ENCODE data around the gene POGLUT3.
A peak's percentile ranks its signal among the peaks of the same experiment; 100 is the strongest.

Gene POGLUT3, protein sequence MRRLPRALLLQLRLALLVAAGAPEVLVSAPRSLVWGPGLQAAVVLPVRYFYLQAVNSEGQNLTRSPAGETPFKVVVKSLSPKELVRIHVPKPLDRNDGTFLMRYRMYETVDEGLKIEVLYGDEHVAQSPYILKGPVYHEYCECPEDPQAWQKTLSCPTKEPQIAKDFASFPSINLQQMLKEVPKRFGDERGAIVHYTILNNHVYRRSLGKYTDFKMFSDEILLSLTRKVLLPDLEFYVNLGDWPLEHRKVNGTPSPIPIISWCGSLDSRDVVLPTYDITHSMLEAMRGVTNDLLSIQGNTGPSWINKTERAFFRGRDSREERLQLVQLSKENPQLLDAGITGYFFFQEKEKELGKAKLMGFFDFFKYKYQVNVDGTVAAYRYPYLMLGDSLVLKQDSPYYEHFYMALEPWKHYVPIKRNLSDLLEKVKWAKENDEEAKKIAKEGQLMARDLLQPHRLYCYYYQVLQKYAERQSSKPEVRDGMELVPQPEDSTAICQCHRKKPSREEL

DNA sequence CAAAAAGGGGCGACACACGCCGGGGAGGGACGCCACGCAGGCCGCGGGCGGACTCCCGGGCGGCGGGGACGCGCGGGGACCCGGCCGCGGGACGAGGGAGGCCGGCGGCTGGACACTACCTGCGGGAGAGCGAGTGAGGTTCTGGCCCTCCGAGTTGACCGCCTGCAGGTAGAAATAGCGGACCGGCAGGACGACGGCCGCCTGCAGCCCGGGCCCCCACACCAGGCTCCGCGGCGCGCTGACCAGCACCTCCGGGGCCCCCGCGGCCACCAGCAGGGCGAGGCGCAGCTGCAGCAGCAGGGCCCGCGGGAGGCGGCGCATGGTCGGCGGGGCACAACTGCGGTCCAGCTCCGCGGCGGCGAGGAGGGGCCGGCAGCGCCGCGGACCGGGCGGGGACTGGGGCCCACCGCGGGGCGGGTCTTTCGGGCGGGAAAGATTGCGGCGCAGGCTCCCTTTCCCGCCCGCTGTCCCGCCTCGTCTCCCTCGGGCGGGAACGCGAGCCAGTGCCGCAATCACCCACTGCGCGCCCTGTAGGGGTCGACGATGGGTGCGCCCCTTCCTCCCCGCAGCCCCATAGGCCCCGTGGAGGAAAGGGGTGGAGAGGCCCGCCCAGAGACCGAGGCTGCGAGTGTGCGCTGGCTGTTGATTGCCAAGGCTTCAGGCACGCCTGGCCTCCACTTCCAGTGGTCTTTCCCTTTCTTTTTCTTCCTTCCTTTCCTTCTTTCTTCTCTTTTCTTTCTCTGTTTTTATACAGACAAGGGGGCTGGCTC, at the start of gene POGLUT3:
POGLUT3 (minus strand) TSS at position 339 of the 770 bp plus-strand sequence; CDS start at position 321, 18 bp downstream.
- DNase-seq = peak; percentile 60 to 70

DNA sequence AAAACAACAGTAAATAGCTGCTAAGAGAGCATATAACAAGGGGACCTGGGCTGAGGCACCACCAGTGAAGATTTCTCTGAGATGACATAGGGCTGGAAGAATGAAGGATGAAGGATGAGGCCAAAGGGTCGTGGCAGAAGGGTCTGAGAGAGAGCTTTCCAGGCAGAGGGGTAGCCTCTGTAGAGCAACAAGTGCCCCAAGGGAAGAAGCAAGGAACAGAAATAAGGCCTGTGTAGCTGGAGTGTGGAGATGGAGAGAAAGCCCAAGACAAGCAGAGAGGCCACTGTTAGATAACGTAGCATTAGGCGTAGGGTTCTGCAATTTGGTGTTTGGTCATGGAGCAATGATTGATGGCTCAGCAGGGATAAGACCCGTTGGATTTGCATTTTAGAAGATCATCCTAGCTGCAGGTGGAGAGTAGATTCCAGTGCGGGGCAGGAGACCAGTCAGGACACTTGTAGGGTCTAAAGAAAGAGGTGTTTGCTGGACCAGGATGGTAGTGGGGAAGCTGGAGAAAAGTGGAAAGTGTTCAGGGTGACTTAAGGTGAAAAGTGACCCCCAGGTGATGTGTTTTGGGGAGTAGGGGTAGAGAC, 47.8 kb upstream of the POGLUT3 start:
- no peak for DNase-seq

DNA sequence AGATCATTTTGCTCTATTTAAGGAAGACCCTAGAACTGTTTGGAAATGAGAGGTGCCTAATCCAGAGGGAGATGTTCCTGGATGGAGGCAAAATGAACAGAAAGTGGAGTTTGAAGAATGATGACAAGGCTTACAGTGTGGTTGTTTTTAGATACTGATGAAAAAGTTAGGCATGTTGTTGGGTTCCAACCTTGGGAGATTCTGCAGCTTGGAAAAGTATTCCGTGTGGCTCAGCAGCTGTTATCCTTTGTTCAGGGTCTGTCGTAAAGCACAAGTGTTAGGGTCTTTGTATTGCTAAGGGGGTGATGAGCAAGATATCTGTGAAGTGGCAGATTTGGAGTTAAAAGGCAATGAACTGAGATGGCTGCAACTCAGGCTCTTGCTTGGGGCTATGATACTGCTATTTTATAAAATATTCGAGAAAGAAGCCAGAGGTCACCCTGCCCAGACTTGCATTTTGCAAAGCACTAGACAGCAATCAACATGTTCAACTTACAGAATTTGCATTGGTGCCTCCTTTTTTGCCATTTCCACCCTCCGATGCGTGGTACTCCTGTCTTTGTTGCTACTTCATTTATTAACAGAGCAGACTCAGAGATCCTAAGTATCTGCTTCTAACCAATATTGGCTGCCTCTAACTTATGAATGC, 45.3 kb upstream of the POGLUT3 start:
- no peak for DNase-seq

DNA sequence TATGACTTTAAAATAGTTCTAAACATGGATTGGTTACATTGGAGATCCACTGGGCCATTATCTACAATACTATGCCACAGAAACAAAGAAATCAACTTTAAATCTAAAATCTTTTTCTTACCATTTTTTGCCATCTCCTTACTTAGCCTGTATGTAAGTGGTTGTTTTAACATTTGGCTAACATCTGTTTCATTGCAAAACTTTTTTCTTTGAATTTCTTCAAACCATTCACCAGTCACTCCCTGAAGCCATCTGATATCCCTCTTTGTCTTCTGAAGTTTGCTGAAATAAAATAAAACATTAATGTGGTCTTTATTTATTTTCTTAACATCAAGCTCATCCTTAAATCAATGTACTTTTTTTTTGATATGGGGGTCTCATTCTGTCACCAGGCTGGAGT, 43.3 kb upstream of the POGLUT3 start:
- no peak for DNase-seq

DNA sequence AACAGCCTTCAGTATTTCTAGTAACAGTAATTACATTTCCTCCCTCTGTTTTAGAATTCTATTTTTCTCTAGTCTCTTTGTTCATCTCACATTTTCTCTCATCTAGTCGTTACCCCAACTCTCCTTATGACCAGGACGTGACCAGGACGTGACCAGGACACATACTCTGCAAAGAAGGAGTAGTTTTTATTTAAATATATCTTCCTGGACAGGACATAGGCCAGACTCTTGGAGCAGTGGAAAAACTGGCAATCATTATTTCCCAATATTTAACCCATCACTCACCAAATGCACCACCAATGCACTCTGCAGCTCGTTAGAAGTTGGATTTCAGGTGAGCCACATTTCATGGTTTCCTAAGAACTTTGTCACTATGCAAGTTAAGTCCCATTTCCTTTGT, 40.3 kb upstream of the POGLUT3 start:
- no peak for DNase-seq

DNA sequence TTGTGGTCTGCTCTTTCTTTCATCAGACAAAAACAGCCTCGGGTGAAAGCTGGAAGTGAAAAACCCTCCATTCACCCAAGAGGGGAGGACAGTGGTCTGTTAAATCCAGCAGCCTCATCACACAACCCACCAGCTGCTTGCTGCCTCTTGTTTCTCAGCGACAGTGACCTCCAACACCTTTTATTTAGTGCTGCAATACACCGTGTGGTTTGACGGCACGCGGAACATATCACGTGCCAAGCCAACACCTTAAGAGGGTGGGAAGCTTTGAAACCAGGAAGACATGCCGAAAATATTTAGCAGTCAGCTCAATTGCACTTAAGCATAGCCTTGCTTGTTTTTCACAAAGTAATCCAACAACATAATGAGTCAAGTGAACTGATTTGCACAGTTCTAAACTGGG, 39.8 kb upstream of the POGLUT3 start:
- peak in 1 of 2 experiments; percentile 5 for DNase-seq

DNA sequence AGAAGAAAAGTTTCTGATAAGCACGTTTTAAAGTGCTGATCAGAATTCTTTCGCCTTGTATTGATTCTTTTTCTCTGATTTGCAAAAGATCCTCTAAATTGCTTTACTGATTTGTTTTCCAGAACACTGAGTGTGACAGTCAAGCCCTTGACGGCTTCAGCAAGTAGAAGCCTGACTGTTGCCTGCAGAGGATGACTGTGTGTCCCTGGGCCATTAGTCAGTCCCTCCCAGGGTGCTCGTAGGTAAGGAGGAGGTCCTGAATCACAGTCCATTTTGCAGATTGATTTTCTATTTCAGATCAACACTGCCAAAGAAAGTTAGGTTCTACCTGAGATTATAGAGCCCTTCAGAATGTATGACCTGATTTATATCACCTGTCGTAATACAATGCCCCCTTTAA, 38.6 kb upstream of the POGLUT3 start:
- DNase-seq = no peak

DNA sequence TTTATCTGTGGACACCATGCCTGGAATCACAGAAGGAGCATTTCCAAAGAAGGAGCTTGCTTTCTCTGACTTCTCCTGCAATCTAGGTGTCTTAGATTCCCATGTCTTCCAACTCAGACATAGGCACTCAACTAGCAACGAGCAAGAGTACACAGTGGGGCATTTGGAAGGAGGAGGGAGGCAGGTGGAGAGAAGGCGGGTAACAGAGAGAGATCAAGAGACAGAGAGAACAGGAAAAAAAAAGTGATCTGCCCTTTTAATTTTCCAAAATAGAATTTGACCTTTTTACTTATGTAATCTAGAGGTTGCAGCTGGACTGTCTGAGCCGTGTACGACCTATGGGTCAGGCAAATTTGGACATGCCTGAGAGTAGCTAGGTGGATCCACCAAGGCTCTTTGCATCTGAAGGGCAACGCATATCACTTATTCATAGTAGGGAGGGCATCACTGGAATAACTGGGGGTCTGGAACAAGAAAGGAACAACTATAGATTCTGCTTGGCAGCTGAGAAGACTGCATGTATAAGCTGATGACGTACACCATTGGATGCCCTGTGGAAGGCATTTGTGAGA, 37.3 kb upstream of the POGLUT3 start:
- no peak for DNase-seq

DNA sequence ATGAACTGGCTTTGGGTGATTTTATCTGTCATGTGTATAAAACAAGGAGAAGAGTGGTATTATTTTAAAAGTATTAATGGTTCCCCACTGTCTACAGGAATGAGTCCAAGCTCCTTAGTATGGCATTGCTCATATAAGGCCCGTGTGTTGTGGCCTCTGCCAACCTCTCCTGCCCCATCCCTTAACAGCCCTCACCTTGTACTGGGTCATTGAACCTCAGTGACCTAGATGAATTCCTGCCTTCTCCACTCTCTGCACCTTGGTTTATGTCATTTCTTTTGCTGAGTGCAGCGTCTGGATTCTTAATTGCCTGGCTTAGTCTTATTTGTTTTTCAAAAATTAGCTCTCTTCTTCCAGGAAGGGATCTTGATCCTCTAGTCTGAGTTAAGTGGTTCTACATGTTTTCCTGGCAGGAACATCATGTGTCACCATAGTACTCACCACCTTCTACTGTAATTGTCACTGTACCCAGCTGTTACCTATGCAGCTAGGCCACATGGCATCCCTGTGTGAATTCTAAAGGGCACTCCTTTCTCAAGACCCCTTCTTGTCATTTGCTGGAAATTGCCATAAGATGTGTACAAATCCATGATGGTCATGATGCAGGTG, 36.2 kb upstream of the POGLUT3 start:
- DNase-seq = no peak

DNA sequence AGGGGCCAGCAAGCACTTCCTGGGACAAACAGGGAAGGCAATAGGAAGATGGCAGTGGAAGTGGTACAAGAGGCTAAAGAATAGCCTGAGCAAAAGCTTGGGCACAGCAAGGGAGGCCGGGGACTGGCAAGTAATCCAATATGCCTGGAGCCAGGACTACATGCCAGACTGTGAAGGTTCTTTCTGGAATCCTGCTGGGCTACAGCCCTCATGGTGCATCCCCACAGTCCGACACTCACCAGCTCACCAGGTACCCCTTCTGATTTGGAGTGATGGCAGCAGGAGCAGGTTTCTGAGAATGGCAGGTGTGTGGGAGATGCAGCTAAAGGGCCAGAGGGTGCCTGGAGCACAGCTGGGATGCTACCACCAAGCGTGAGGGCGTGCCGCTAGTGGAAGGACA, 32.2 kb upstream of the POGLUT3 start:
- DNase-seq = no peak

DNA sequence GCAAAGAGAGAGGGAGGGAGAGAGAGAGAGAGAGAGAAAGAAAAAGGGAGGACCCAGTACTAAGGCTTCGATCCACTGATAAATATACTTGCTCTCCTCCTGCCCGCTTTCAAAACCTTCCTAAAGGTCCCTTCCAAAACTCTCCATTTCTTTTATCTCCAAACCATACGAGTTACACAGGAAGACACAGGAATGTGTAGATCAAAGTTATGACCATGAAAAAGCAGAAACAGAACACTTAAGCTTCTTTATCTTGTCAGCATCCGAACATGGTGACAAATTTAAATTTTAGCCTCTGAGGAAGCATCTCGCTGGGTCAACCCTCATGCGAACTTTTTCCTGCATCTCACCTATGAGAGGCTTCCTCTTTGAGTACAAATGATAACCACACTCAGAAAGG, 29.2 kb upstream of the POGLUT3 start:
- no peak for DNase-seq

DNA sequence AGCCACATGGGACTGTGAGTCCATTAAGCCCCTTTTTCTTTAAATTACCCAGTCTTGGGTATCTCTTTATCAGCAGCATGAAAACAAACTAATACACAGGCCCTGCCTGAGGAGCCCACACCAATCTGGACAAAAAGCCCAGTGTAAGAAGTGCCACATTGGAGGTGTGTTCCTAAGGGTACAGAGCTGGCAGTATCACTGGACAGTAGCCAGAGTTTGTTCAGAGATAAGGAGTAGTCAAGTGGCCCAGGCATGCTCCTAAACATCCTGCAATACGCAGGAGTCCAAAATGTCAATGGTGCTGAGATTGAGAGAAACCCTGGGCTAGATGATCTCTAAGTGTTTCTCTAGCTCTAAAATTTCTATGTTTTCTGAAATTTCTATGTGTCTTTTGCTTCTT, 27.0 kb upstream of the POGLUT3 start:
- DNase-seq = no peak

DNA sequence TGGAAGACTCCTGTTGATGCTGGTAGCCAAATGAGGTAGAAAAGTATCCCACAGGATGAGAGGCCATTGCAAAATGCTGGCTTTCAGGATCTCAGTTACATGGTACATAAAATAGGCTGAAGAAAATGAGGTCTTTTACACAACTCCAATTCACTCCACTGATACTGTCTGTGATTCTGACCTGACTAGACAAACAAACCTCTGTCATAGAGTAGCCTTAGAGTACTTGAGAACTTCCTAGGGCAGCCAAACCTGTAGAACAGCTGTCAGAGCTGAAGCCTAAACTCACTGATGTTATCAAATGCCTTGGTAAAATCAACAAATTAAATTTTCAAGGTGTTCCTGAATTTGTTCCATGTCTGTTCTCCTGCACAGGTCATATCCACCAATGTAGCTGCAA, 26.2 kb upstream of the POGLUT3 start:
- no peak for DNase-seq

DNA sequence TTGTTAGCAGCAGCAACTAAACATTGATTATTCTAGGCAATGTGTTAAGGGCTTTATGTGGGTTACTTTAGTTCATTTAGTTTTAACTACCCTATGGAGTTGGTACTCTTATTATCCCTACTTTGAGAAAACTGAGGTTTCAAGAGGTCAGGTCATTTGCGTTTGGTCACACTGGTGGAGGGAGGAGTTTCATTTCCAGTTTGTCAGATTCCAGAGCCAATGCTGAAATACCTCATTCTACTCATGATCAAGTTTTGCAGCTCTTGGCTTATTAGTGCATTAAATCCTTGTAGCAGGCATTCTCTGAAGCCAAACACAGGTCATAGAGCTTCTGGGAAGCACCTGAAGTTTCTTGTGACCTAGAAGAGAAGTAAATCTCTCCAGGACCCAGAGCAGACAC, 24.1 kb upstream of the POGLUT3 start:
- DNase-seq = no peak

DNA sequence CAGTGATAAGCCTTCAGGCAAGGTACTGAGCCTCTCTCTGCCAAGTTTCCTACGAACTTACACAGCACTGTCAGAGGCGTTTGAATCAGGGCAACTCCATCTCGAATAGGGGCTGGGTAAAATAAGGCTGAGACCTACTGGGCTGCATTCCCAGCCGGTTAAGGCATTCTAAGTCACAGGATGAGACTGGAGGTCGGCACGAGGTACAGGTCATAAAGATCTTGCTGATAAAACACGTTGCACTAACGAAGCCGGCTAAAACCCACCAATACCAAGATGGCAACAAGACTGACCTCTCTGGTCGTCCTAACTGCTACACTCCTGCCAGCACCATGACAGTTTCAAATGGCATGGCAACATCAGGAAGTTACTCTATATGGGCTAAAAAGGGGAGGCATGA, 20.4 kb upstream of the POGLUT3 start:
- no peak for DNase-seq

DNA sequence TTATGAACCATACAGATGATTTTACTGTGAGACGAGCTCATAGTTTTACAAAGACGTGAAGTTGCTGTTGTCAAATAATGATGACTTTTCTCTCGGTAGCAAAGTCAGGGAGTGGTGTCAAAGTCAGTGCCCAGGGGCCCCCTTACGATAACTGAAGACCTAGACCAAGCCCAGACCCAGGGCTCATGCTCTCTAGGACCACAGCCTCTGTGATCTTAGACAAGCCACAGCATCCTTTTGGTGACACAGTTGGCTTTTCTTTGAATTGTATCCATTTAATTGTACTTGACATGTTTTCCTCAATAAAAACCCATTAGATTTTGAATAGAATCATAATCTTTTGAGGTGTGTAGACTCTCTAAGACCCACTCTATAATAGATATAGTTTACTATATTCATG, 17.9 kb upstream of the POGLUT3 start:
- no peak for DNase-seq

DNA sequence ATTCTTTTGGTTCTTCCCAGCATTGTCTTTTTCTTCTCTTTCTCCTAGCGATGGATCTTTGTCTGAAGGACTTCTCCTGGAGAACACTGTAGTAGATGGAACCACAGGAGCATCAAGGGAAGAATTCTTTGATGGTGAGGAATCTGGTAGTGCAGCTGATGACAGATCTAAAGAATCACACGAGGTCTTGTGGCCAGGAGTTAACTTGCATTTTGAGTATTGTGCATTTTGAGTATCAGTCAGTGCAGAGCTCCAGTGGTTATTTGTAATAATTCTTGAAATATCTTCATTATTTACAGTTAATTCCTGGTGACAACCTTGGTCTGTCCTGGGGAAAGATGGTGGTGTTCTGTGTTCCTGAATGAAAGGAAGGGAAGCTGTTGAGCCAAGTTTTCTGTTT, 14.5 kb upstream of the POGLUT3 start:
- no peak for DNase-seq

DNA sequence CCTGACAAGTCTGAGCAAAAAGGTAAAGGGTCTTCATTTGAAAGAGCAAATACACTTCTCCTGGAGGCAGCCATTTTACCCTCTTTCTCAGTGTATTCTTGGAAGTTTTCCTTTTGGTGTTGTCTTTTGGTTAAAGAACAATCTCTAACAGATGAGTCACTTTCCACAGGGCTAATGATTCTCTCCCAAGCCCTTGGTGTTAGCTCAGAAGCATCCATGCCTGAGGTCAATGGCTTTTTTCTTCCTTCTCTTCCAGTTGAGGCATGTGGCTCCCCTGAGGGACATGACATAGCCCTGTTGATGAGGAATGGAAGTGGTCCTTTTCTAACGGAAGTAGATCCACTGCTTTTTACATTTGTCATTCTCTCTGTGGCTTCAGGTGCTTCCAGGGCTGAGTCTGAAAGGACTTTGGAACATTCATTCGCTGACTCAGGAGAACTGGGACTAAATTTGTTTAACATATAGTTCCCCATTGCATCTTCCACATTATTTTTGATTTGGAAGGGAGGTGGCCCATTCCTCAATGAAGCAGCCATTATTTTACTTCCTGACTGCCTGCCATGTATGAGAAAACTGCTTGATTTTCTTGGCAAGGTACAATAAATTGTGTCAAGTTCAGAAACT, 13.8 kb upstream of the POGLUT3 start:
- DNase-seq = no peak

DNA sequence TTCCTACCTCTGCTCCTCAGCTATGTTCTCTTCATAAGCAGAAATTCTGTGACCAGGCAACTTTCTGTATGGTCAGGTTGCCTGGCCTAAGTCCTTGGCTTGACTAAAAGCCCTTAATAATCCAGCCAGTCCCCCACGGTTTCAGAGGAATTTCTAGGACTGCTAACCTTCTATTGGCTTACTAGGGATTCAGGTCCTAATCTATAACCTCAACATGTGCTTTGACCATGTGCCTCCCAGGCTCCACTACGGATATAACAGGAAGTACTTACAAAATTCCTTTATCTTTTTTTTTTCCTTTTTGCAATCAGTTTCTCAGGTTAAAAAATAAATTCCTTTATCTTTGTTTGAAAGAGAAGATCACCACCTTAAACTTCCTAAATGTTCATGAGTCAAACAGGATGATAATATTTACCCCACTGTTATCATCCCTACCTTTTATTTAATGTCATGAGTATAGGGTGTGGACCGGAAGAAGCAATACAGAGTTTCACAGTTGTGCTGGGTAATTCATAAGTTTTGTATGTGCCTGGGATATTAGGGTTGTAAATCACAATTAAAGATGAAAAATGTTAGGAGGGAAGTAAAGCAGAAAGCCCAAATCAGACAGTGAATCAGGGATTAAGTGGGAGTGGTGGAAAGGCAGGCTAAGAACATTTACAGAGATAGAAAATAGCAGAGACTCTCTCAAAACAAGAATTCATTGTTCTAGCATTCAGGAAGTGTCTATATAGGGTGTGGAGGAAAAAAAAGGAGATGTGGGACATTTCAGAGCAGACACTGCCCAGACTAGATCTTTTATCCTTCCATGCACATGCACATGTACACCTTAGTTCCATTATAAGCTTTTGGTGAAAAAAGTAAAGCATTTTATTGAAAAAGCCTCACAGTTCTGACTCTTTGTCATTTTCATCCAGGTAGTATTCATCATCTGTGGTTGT, 10.7 kb upstream of the POGLUT3 start:
- DNase-seq = no peak

DNA sequence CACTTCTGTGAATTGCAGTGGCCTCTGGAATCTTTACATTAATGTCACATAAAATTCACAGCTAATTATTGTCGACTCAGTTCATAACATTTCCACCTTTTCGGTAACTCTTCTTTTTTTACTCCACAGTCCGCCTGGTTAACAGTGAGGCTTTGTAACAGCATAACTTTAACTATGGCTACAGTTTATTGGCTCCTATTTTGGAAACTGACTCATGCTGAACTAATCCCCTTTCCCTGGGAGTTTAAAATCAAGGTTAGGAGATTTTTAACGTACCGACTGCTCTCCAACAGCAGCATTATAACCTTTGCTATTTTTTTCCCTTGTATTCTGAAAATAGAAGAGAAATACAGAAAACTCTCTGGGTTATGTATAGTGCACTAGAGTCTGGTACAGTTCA, 3.2 kb upstream of the POGLUT3 start:
- no peak for DNase-seq

DNA sequence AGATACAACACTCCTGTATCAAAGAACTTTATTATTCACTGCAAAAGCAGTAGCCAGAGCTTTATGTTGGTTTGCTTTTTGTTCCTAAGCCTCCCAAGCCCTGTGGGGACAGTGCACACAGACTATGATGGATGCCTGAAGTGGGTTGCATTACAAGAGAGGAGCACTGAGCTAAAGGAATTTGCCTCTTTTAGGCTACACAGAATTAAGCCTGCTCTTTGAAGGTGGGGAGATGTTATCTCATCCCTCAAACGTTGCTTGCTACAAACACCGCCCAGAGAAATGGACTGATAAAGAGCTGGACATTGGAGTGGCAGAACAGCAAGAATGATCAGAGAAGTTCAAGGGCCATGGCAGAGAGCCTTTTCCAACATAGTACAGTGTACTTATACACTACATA, 2.5 kb upstream of the POGLUT3 start:
- DNase-seq = no peak

Measured in NCI-H2081 (cell line).